CD1c-positive myeloid dendritic cell (primary cell): ENCODE data around the gene ACTG2.
"Not testable (repeated sequence)": the region's sequence is repeated elsewhere in the genome, so short reads cannot be mapped to it uniquely, and the experiment has no call there.

ENCODE experiments used
- DNase-seq: peaks from one replicate; pipeline ENCODE4 v3.0.0-alpha.2; 2016; ENCODE audit errors: extremely low spot score

Gene ACTG2

GRCh38 chr2:73937103-73937885 lies 44.5 kb downstream of the ACTG2 start:
- DNase-seq, result no peak

GRCh38 chr2:73937899-73938298 lies 45.1 kb downstream of the ACTG2 start:
- peak; percentile 30 for DNase-seq

- no peak for DNase-seq
Measured at GRCh38 chr2:73938718-73939352, 46.0 kb downstream of the ACTG2 start.

- DNase-seq, result peak; percentile 31
Measured at GRCh38 chr2:73939419-73939818, 46.6 kb downstream of the ACTG2 start.

GRCh38 chr2:73940066-73940465 lies 47.3 kb downstream of the ACTG2 start:
- DNase-seq, result not testable (repeated sequence)

GRCh38 chr2:73942664-73943063 lies 49.9 kb downstream of the ACTG2 start:
- no peak for DNase-seq

GRCh38 chr2:73944714-73945113 lies 51.9 kb downstream of the ACTG2 start:
- no peak for DNase-seq

- no peak for DNase-seq
Measured at GRCh38 chr2:73946215-73946614, 53.4 kb downstream of the ACTG2 start.

GRCh38 chr2:73946666-73947065 lies 53.9 kb downstream of the ACTG2 start:
- DNase-seq, result no peak

- peak; percentile 38 for DNase-seq
Measured at GRCh38 chr2:73947412-73948018, 54.7 kb downstream of the ACTG2 start.

GRCh38 chr2:73949802-73950201 lies 57.0 kb downstream of the ACTG2 start:
- DNase-seq, result no peak

GRCh38 chr2:73952499-73953446 lies 60.0 kb downstream of the ACTG2 start:
- DNase-seq, result peak; percentile 90

GRCh38 chr2:73956218-73956865 lies 63.5 kb downstream of the ACTG2 start:
- no peak for DNase-seq

- no peak for DNase-seq
Measured at GRCh38 chr2:73961274-73961673, 68.5 kb downstream of the ACTG2 start.

GRCh38 chr2:73961823-73962615 lies 69.2 kb downstream of the ACTG2 start:
- DNase-seq, result no peak

- DNase-seq, result no peak
Measured at GRCh38 chr2:73962798-73963197, 70.0 kb downstream of the ACTG2 start.

- peak; percentile 69 for DNase-seq
Measured at GRCh38 chr2:73963385-73964120, 70.7 kb downstream of the ACTG2 start.

GRCh38 chr2:73964223-73964622 lies 71.4 kb downstream of the ACTG2 start:
- DNase-seq, result no peak

GRCh38 chr2:73965053-73965452 lies 72.2 kb downstream of the ACTG2 start:
- DNase-seq, result no peak
